GM19328 (cell line): ENCODE measurements around the gene SFXN2.

ENCODE experiments used
- ATAC-seq: cut with Tn5 transposase; IDR thresholded peaks from one replicate; pipeline ENCODE4 v1.9.1; 2021; ENCODE audit warnings: mild to moderate bottlenecking, moderate library complexity; ENCODE audit not compliant: unreplicated experiment

The SFXN2 gene

GRCh38 chr10:102775201-102775934 lies 60.9 kb downstream of the SFXN2 start:
- no peak for ATAC-seq

GRCh38 chr10:102775935-102776669 lies 61.7 kb downstream of the SFXN2 start:
- no peak for ATAC-seq

GRCh38 chr10:102776779-102777456 lies 62.5 kb downstream of the SFXN2 start:
- ATAC-seq, result no peak

- no peak for ATAC-seq
Measured at GRCh38 chr10:102777711-102778453, 63.4 kb downstream of the SFXN2 start.

- ATAC-seq, result no peak
Measured at GRCh38 chr10:102778781-102779180, 64.3 kb downstream of the SFXN2 start.

GRCh38 chr10:102779680-102780526 lies 65.5 kb downstream of the SFXN2 start:
- no peak for ATAC-seq

- ATAC-seq, result no peak
Measured at GRCh38 chr10:102780527-102780808, 66.0 kb downstream of the SFXN2 start.

GRCh38 chr10:102781090-102781920 lies 66.9 kb downstream of the SFXN2 start:
- ATAC-seq, result no peak

- no peak for ATAC-seq
Measured at GRCh38 chr10:102781921-102782557, 67.6 kb downstream of the SFXN2 start.

GRCh38 chr10:102782673-102783551 lies 68.5 kb downstream of the SFXN2 start:
- ATAC-seq, result no peak

GRCh38 chr10:102783568-102783967 lies 69.1 kb downstream of the SFXN2 start:
- no peak for ATAC-seq

- ATAC-seq, result no peak
Measured at GRCh38 chr10:102785818-102786217, 71.4 kb downstream of the SFXN2 start.

- ATAC-seq, result no peak
Measured at GRCh38 chr10:102791754-102792395, 77.4 kb downstream of the SFXN2 start.
